Left lung (tissue), 10 donors: ENCODE measurements around the gene PRLR. TPM values are rescaled to one million over a fixed set of nuclear protein-coding genes. Genes with fewer than 3 reads are reported as not detected.

ENCODE experiments used
- ATAC-seq: fragments of 200-7000 bp; cut with Tn5 transposase; one replicate; pipeline ENCODE4 v1.9.1; 2020; ENCODE audit warnings: moderate library complexity
- DNase-seq, 4 donors: peaks; one replicate each; pipeline ENCODE4 v3.0.0-alpha.2; 2013 to 2020
- H3K27ac ChIP-seq, 2 donors: fragments of 200-600 bp; sonication (generic) in 1 of 2; one replicate each; pipeline versions ENCODE4 v1.5.0 to v1.8.0; 2020 to 2021
- H3K27me3 ChIP-seq, 2 donors: fragments of 200-600 bp; sonication (generic) in 1 of 2; one replicate each; pipeline versions ENCODE4 v1.5.0 to v1.8.0; 2020 to 2021
- H3K36me3 ChIP-seq, 2 donors: fragments of 200-600 bp; sonication (generic) in 1 of 2; one replicate each; pipeline versions ENCODE4 v1.5.0 to v1.8.0; 2020 to 2021
- H3K4me1 ChIP-seq, 2 donors: fragments of 200-600 bp; one replicate each; pipeline ENCODE4 v1.8.0; 2021
- H3K4me3 ChIP-seq, 2 donors: fragments of 200-600 bp; sonication (generic) in 1 of 2; one replicate each; pipeline versions ENCODE4 v1.5.0 to v1.8.0; 2020 to 2021; ENCODE audit warnings: mild to moderate bottlenecking in 1 of 2
- H3K9me3 ChIP-seq, 2 donors: fragments of 200-600 bp; sonication (generic) in 1 of 2; one replicate each; pipeline versions ENCODE4 v1.5.0 to v1.8.0; 2020 to 2021
- CTCF ChIP-seq, 2 donors: fragments of 200-600 bp; sonication (generic) in 1 of 2; IDR thresholded peaks; one replicate each; pipeline versions ENCODE4 v1.5.0 to v1.8.0; 2021; ENCODE audit warnings: antibody characterized with exemption in 2 of 2
- intact Hi-C, 2 donors: fragments of 100-400 bp; cut with DNase I; formaldehyde crosslinking; loops; one replicate each; pipeline versions ENCODE4 v1.11.2 to v1.14.2; 2022
- polyA plus RNA-seq, 6 donors: library from polyadenylated mRNA; unstranded; fragments of 120-200 nt; gene quantifications; one replicate each; pipeline ENCODE4 v1.2.1, GENCODE V29; 2013; ENCODE audit not compliant: insufficient read length in 6 of 6
- total RNA-seq, 2 donors: library from RNA; stranded (reverse); fragmentation: NEBNext Ultra II Directional; extraction: Animal tissue kit (Norgen Biotek cat#: 25700); gene quantifications; one replicate each; pipeline ENCODE4 v1.2.1, GENCODE V29; 2021
- donor health status: DM: no; HTN: yes; CAD: no.
- donor health status: DM: no; HTN: no; CAD: no.

PRLR gene
- total and polyA plus RNA-seq, 8 donors: 0.84 to 4.1 (median 2.5) TPM

- no peak overlapping the region for H3K4me3 ChIP-seq
- H3K27ac ChIP-seq: no peak overlapping the region
- ATAC-seq: no peak
- peaks cover 0 to 5% of the 10 kb centered on the region in 2 donors for H3K27me3 ChIP-seq
- H3K9me3 ChIP-seq: no peaks in the 10 kb centered on the region
- intact Hi-C loops: no loop called here
- no peaks in the 10 kb centered on the region for H3K36me3 ChIP-seq
- no peak for TF ChIP-seq CTCF (IDR thresholded peaks at IDR 0.05)
- no peak for DNase-seq
- peaks cover 4 to 12% of the 10 kb centered on the region in 2 donors for H3K4me1 ChIP-seq
Measured at GRCh38 chr5:35199886-35200285, 30.4 kb downstream of the PRLR start.

- H3K9me3 ChIP-seq: no peaks in the 10 kb centered on the region
- no peak overlapping the region for H3K4me3 ChIP-seq
- H3K27me3 ChIP-seq: peaks cover 0 to 5% of the 10 kb centered on the region in 2 donors
- ATAC-seq (peak; percentile 37), DNase-seq (peak in 2 of 4 donors; percentile 77 to 87)
- H3K27ac ChIP-seq: no peak overlapping the region
- no peaks in the 10 kb centered on the region for H3K36me3 ChIP-seq
- peaks cover 4 to 12% of the 10 kb centered on the region in 2 donors for H3K4me1 ChIP-seq
- TF ChIP-seq CTCF (IDR thresholded peaks at IDR 0.05): no peak
- intact Hi-C loops: no loop called here
Measured at GRCh38 chr5:35198686-35199085, 31.6 kb downstream of the PRLR start.

GRCh38 chr5:35198075-35198474 is 32.2 kb downstream of the PRLR start:
- Histone ChIP-seq H3K36me3 (no peaks in the 10 kb centered on the region), H3K4me1 (peaks cover 4 to 12% of the 10 kb centered on the region in 2 donors), H3K27ac (no peak overlapping the region), H3K4me3 (no peak overlapping the region), H3K9me3 (no peaks in the 10 kb centered on the region), H3K27me3 (peaks cover 0 to 5% of the 10 kb centered on the region in 2 donors)
- TF ChIP-seq CTCF (IDR thresholded peaks at IDR 0.05): no peak
- intact Hi-C loops: no loop called here
- ATAC-seq: peak; percentile 89
- peak; percentile 59 to 77 (median 75) for DNase-seq

GRCh38 chr5:35197351-35197750 is 32.9 kb downstream of the PRLR start:
- Histone ChIP-seq H3K4me3 (no peak overlapping the region), H3K36me3 (no peaks in the 10 kb centered on the region), H3K9me3 (no peaks in the 10 kb centered on the region), H3K27me3 (peaks cover 0 to 5% of the 10 kb centered on the region in 2 donors), H3K27ac (no peak overlapping the region), H3K4me1 (peaks cover 4 to 12% of the 10 kb centered on the region in 2 donors)
- intact Hi-C loops: no loop called here
- DNase-seq: no peak
- ATAC-seq: no peak
- no peak for TF ChIP-seq CTCF (IDR thresholded peaks at IDR 0.05)

GRCh38 chr5:35195472-35195852 is 34.8 kb downstream of the PRLR start:
- intact Hi-C loops: no loop called here
- no peak overlapping the region for H3K4me3 ChIP-seq
- H3K36me3 ChIP-seq: no peaks in the 10 kb centered on the region

More at GRCh38 chr5:35195472-35195852, 34.8 kb downstream of the PRLR start:
- TF ChIP-seq CTCF (IDR thresholded peaks at IDR 0.05): no peak
- Histone ChIP-seq H3K9me3 (no peaks in the 10 kb centered on the region), H3K27me3 (peaks cover 0 to 5% of the 10 kb centered on the region in 2 donors), H3K27ac (no peak overlapping the region), H3K4me1 (peaks cover 4 to 12% of the 10 kb centered on the region in 2 donors)
- DNase-seq (no peak), ATAC-seq (no peak)
